SK-N-SH treated with all-trans-retinoic acid at 6 μM for 48 hours (cell line): ENCODE measurements around the gene ARHGEF12.

ENCODE experiments used
- ATAC-seq: fragments of 200-7000 bp; cut with Tn5 transposase; 3 replicates; pipeline ENCODE4 v1.9.1; 2020; ENCODE audit warnings: mild to moderate bottlenecking, moderate library complexity
- ARNTL ChIP-seq: fragments of 450-650 bp; formaldehyde crosslinking; IDR thresholded peaks from 2 replicates; pipeline ENCODE4 v1.5.0; 2020; ENCODE audit warnings: low read depth, mild to moderate bottlenecking, moderate library complexity, borderline replicate concordance
- BACH2 ChIP-seq: fragments of 250-450 bp; sonication (Bioruptor Pico); IDR thresholded peaks from 2 replicates; pipeline ENCODE4 v1.9.0; 2021; ENCODE audit warnings: mild to moderate bottlenecking, borderline replicate concordance
- CSDC2 ChIP-seq: fragments of 250-450 bp; sonication (Bioruptor Pico); IDR thresholded peaks from 2 replicates; pipeline ENCODE4 v1.5.0; 2020; ENCODE audit warnings: mild to moderate bottlenecking, moderate library complexity
- ESRRG ChIP-seq: fragments of 250-450 bp; sonication (Bioruptor Pico); IDR thresholded peaks from 2 replicates; pipeline ENCODE4 v1.6.1; 2021; ENCODE audit warnings: mild to moderate bottlenecking
- GLIS3 ChIP-seq: fragments of 250-450 bp; sonication (Bioruptor Pico); IDR thresholded peaks from 2 replicates; pipeline ENCODE4 v1.5.0; 2020; ENCODE audit warnings: mild to moderate bottlenecking, moderate library complexity
- ISL1 ChIP-seq: fragments of 250-450 bp; sonication (Bioruptor Pico); IDR thresholded peaks from 2 replicates; pipeline ENCODE4 v2.1.2; 2022; ENCODE audit warnings: mild to moderate bottlenecking, moderate library complexity
- OSR1 ChIP-seq: fragments of 250-450 bp; sonication (Bioruptor Pico); IDR thresholded peaks from 2 replicates; pipeline ENCODE4 v1.8.0; 2022; ENCODE audit warnings: moderate library complexity, mild to moderate bottlenecking, inconsistent platforms
- PPARA ChIP-seq: fragments of 250-450 bp; sonication (Bioruptor Pico); IDR thresholded peaks from 2 replicates; pipeline ENCODE4 v1.5.0; 2020; ENCODE audit warnings: mild to moderate bottlenecking, borderline replicate concordance
- RARB ChIP-seq: fragments of 250-450 bp; sonication (Bioruptor Pico); IDR thresholded peaks from 2 replicates; pipeline ENCODE4 v1.8.0; 2021; ENCODE audit warnings: mild to moderate bottlenecking, moderate library complexity
- TCF4 ChIP-seq: fragments of 250-450 bp; sonication (Bioruptor Pico); IDR thresholded peaks from 2 replicates; pipeline ENCODE4 v1.8.0; 2021; ENCODE audit warnings: mild to moderate bottlenecking, moderate library complexity, borderline replicate concordance
- ZC3H10 ChIP-seq: fragments of 250-450 bp; sonication (Bioruptor Pico); IDR thresholded peaks from 2 replicates; pipeline ENCODE4 v1.5.1; 2021; ENCODE audit warnings: mild to moderate bottlenecking, moderate library complexity
- ZFP3 ChIP-seq: fragments of 250-450 bp; sonication (Bioruptor Pico); IDR thresholded peaks from 2 replicates; pipeline ENCODE4 v1.5.0; 2020; ENCODE audit warnings: mild to moderate bottlenecking, moderate library complexity
- ZFP30 ChIP-seq: fragments of 450-650 bp; formaldehyde crosslinking; IDR thresholded peaks from 2 replicates; pipeline ENCODE4 v1.5.0; 2022; ENCODE audit warnings: mild to moderate bottlenecking, moderate library complexity
- ZNF565 ChIP-seq: fragments of 450-650 bp; formaldehyde crosslinking; conservative IDR thresholded peaks from 2 replicates; pipeline ENCODE4 v1.5.0; 2020; ENCODE audit warnings: low read depth, mild to moderate bottlenecking, moderate library complexity
- TF ChIP-seq, protein P1 (sequence below): fragments of 250-450 bp; sonication (Bioruptor Pico); IDR thresholded peaks from 2 replicates; pipeline ENCODE4 v1.5.1; 2020; ENCODE audit warnings: low read depth, mild to moderate bottlenecking, moderate library complexity
- TF ChIP-seq, protein P2 (sequence below): fragments of 250-450 bp; sonication (Bioruptor Pico); IDR thresholded peaks from 2 replicates; pipeline ENCODE4 v1.5.1; 2021; ENCODE audit warnings: mild to moderate bottlenecking, moderate library complexity
- TF ChIP-seq, protein P3 (sequence below): fragments of 250-450 bp; sonication (Bioruptor Pico); IDR thresholded peaks from 2 replicates; pipeline ENCODE4 v1.8.0; 2020; ENCODE audit warnings: mild to moderate bottlenecking, moderate library complexity, borderline replicate concordance
- TF ChIP-seq, protein P4 (sequence below): fragments of 250-450 bp; sonication (Bioruptor Pico); IDR thresholded peaks from 2 replicates; pipeline ENCODE4 v1.8.0; 2021; ENCODE audit warnings: low read depth, mild to moderate bottlenecking, moderate library complexity, borderline replicate concordance
- TF ChIP-seq, protein P5 (sequence below): fragments of 250-450 bp; sonication (Bioruptor Pico); IDR thresholded peaks from 2 replicates; pipeline ENCODE4 v1.5.0; 2020; ENCODE audit warnings: mild to moderate bottlenecking, moderate library complexity

Gene ARHGEF12

DNA sequence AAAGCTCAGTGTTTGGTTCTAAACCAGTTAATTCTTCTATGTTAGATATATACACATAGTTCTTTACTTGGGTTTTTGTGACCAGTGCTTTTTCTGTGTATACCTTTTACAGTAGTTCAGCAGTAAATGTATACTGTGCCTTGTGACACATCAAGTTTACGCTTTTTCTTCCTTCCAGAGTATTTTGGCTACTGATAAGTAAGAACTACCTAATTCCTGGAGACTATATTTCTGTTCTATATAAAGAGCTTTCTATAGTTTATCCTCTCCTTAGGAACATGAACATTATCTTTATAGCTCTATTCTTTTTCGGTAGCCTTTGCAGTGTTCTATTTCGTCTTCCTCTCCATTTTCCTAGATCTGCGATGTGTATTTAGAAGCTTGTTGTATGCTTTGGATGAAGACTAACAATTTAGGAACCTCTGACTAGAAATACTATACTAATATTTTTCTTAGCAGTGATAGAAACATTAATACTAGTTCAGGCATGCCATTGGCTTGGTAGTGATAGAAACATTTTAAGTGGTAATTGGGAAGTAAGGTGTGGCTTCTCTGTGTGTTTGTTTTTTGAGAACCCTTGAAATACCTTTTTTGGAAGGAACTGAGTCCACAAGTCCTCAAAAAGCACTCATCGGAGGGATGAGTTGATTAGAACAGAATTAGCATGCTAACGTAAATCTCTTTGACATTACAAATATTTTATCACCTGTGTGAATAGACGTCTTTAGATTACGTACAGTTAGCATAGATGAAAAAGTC lies 74.6 kb downstream of the ARHGEF12 start:
- TF ChIP-seq, protein P1, sequence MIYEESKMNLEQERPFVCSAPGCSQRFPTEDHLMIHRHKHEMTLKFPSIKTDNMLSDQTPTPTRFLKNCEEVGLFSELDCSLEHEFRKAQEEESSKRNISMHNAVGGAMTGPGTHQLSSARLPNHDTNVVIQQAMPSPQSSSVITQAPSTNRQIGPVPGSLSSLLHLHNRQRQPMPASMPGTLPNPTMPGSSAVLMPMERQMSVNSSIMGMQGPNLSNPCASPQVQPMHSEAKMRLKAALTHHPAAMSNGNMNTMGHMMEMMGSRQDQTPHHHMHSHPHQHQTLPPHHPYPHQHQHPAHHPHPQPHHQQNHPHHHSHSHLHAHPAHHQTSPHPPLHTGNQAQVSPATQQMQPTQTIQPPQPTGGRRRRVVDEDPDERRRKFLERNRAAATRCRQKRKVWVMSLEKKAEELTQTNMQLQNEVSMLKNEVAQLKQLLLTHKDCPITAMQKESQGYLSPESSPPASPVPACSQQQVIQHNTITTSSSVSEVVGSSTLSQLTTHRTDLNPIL (CRISPR knock-in tag), result no peak
- TF ChIP-seq TCF4 (CRISPR knock-in tag) (no peak), CSDC2 (CRISPR knock-in tag) (no peak)
- TF ChIP-seq, protein P2, sequence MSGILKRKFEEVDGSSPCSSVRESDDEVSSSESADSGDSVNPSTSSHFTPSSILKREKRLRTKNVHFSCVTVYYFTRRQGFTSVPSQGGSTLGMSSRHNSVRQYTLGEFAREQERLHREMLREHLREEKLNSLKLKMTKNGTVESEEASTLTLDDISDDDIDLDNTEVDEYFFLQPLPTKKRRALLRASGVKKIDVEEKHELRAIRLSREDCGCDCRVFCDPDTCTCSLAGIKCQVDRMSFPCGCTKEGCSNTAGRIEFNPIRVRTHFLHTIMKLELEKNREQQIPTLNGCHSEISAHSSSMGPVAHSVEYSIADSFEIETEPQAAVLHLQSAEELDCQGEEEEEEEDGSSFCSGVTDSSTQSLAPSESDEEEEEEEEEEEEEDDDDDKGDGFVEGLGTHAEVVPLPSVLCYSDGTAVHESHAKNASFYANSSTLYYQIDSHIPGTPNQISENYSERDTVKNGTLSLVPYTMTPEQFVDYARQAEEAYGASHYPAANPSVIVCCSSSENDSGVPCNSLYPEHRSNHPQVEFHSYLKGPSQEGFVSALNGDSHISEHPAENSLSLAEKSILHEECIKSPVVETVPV, result no peak
- TF ChIP-seq, all 23 proteins: peak for 0
- ATAC-seq, result no peak

DNA sequence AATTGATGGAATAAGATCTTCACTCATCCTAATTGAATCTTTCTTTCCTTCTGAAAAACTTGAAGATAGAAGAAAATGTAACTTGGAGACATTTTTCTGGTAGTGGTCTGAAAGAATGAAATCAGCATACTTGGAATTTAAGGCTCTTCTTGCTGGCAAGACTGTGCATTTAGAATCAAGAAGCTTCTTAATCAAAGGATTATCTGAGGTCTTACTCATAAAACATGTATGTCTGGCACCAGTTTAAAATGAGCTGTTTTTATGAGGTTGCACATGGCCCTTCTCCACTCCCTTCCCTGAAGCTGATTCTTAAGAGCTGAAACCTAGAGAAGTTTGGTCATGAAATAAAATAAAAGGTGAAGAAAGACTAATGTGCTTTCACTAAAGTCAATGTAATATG lies 77.3 kb downstream of the ARHGEF12 start:
- peak; percentile 98 for ATAC-seq
- TF ChIP-seq ISL1, result peak; percentile 73
- TF ChIP-seq PPARA (CRISPR knock-in tag), result no peak
- TF ChIP-seq, all 23 proteins: peak for 1

DNA sequence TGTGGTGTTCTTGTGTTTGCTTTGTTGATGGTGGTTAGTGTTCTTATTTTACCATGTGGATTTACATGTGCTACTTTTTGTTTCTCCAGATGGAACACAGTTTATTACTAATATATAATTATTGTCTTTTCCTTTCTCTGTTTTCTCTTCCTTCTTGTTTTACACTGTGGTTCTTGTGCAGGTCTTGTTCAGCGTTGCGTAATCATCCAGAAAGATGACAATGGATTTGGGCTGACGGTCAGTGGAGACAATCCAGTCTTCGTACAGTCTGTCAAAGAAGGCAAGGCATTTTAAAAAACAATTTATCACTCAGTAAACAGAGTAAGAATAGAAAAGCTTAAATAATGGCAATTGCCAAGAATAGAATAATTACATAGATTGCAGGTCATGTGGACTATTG lies 84.4 kb downstream of the ARHGEF12 start:
- ATAC-seq, result no peak
- TF ChIP-seq ARNTL (CRISPR knock-in tag), result no peak
- no peak for TF ChIP-seq CSDC2 (CRISPR knock-in tag)
- TF ChIP-seq, protein P3, sequence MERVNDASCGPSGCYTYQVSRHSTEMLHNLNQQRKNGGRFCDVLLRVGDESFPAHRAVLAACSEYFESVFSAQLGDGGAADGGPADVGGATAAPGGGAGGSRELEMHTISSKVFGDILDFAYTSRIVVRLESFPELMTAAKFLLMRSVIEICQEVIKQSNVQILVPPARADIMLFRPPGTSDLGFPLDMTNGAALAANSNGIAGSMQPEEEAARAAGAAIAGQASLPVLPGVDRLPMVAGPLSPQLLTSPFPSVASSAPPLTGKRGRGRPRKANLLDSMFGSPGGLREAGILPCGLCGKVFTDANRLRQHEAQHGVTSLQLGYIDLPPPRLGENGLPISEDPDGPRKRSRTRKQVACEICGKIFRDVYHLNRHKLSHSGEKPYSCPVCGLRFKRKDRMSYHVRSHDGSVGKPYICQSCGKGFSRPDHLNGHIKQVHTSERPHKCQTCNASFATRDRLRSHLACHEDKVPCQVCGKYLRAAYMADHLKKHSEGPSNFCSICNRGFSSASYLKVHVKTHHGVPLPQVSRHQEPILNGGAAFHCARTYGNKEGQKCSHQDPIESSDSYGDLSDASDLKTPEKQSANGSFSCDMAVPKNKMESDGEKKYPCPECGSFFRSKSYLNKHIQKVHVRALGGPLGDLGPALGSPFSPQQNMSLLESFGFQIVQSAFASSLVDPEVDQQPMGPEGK (CRISPR knock-in tag), result no peak
- TF ChIP-seq ESRRG, result no peak
- no peak for TF ChIP-seq TCF4 (CRISPR knock-in tag)
- no peak for TF ChIP-seq RARB (CRISPR knock-in tag)
- TF ChIP-seq ZC3H10 (CRISPR knock-in tag), result no peak
- TF ChIP-seq, protein P4, sequence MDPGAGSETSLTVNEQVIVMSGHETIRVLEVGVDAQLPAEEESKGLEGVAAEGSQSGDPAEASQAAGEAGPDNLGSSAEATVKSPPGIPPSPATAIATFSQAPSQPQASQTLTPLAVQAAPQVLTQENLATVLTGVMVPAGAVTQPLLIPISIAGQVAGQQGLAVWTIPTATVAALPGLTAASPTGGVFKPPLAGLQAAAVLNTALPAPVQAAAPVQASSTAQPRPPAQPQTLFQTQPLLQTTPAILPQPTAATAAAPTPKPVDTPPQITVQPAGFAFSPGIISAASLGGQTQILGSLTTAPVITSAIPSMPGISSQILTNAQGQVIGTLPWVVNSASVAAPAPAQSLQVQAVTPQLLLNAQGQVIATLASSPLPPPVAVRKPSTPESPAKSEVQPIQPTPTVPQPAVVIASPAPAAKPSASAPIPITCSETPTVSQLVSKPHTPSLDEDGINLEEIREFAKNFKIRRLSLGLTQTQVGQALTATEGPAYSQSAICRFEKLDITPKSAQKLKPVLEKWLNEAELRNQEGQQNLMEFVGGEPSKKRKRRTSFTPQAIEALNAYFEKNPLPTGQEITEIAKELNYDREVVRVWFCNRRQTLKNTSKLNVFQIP, result no peak
- TF ChIP-seq GLIS3 (CRISPR knock-in tag), result no peak
- TF ChIP-seq ZFP3 (CRISPR knock-in tag), result no peak
- TF ChIP-seq PPARA (CRISPR knock-in tag), result no peak
- no peak for TF ChIP-seq ZNF565 (CRISPR knock-in tag)
- TF ChIP-seq, protein P5, sequence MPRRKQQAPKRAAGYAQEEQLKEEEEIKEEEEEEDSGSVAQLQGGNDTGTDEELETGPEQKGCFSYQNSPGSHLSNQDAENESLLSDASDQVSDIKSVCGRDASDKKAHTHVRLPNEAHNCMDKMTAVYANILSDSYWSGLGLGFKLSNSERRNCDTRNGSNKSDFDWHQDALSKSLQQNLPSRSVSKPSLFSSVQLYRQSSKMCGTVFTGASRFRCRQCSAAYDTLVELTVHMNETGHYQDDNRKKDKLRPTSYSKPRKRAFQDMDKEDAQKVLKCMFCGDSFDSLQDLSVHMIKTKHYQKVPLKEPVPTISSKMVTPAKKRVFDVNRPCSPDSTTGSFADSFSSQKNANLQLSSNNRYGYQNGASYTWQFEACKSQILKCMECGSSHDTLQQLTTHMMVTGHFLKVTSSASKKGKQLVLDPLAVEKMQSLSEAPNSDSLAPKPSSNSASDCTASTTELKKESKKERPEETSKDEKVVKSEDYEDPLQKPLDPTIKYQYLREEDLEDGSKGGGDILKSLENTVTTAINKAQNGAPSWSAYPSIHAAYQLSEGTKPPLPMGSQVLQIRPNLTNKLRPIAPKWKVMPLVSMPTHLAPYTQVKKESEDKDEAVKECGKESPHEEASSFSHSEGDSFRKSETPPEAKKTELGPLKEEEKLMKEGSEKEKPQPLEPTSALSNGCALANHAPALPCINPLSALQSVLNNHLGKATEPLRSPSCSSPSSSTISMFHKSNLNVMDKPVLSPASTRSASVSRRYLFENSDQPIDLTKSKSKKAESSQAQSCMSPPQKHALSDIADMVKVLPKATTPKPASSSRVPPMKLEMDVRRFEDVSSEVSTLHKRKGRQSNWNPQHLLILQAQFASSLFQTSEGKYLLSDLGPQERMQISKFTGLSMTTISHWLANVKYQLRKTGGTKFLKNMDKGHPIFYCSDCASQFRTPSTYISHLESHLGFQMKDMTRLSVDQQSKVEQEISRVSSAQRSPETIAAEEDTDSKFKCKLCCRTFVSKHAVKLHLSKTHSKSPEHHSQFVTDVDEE (CRISPR knock-in tag), result no peak
- no peak for TF ChIP-seq BACH2 (CRISPR knock-in tag)
- TF ChIP-seq ZFP30 (CRISPR knock-in tag), result no peak
- no peak for TF ChIP-seq OSR1 (CRISPR knock-in tag)
